SH-SY5Y (cell line): ENCODE data around the gene BCLAF1.

Experiments
- GATA2 ChIP-seq: IDR thresholded peaks from 2 replicates; pipeline ENCODE4 v1.6.1; 2011; ENCODE audit warnings: mild to moderate bottlenecking, low read depth, low read length
- GATA3 ChIP-seq: IDR thresholded peaks from 2 replicates; pipeline ENCODE4 v1.6.1; 2011; ENCODE audit warnings: low read depth, mild to moderate bottlenecking, low read length, moderate library complexity

GRCh38 chr6:136226027-136226673, 63.5 kb downstream of the BCLAF1 start:
- TF ChIP-seq GATA2 (no peak), GATA3 (no peak)
